Measurements from ENCODE around the gene ANKRD40CL.
"Not testable (repeated sequence)": the region's sequence is repeated elsewhere in the genome, so short reads cannot be mapped to it uniquely, and the experiment has no call there.

Gene ANKRD40CL

GRCh38 chr17:50762177-50762576 lies 5.1 kb downstream of the ANKRD40CL start:
- no peak for DNase-seq (ENCODE audit: low spot score)

- DNase-seq (ENCODE audit: low spot score), result no peak
Observed at GRCh38 chr17:50758989-50759544, 8.3 kb downstream of the ANKRD40CL start.

DNA sequence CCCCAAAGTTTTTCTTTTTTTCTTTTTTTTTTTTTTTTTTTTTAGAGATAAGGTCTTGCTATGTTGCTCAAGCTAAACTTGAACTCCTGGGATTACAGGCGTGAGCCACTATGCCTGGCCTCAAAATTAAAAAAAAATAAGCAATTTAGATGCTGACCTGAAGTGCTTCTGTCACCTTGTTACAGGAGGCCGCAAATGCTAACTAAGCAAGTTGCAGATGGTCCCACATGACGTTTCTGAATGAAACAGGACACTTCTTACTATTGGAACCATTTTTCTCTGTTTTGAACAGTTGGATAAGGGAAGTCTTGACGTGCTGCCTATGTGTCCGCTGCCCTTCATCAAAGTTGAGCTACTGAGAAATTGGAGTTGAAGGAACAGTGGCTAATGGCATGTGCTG lies 8.8 kb downstream of the ANKRD40CL start:
- no peak for DNase-seq (ENCODE audit: low spot score)

DNA sequence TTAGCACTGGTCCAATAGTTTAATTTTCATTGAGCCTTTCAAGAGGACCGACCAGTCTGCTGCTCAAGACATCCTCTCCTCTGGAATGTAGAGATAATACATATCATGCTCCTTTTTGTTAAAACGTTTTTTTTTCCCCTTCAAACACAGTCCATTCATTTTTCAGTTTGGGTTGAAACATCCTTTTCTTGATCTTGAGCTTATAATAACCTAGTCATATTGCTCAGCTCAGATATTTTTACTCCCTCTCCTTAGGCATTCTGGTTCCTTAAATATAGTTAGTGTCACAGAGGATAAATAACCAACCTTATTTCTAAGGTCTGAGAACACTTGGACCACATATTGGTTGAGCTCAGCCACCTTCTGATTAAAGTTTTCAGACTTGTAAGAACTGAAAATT lies 12.8 kb downstream of the ANKRD40CL start:
- no peak for DNase-seq (ENCODE audit: low spot score)

DNA sequence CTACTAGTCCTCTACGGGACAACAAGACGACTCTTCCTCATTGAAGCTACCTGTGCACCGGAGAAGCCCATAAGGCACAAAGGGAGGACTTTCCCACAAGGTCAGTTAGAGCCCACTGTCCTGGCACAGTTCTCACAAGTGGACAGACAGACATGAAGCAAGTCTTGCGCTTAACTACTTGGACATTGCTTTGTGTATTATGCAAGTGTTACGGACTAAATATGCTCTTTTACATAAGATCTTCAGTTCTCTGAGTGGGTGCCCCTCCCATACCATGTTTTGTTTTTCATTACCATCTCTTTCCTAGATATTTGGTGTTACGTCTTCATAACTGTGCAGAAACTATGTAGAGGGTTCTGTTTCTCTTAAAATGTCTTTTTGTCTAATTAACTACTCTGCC lies 18.1 kb downstream of the ANKRD40CL start:
- DNase-seq (ENCODE audit: low spot score), result no peak

GRCh38 chr17:50745631-50746030 lies 21.7 kb downstream of the ANKRD40CL start:
- no peak for DNase-seq (ENCODE audit: low spot score)

GRCh38 chr17:50739098-50739497 lies 28.2 kb downstream of the ANKRD40CL start:
- no peak for DNase-seq (ENCODE audit: low spot score)

- no peak for DNase-seq (ENCODE audit: low spot score)
Observed at GRCh38 chr17:50737118-50737698, 30.1 kb downstream of the ANKRD40CL start.

DNA sequence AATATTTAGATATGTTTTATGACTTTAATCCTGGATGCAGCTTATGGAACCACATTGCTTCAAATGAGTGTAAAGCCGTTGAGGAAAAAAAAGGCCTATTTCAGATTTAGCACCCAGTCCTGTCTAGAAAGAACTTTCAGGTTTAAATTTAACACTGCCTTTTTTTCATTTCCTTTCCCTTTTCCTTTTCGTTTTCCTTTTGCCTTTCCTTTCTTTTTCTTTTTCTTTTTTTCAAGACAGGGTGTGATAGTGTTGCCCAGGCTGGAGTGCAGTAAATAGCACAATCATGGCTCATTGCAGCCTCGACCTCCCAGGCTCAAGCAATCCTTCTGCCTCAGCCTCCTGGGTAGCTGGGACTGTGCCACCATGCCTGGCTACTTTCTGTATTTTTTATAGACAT lies 32.0 kb downstream of the ANKRD40CL start:
- DNase-seq (ENCODE audit: low spot score), result no peak

- no peak for DNase-seq (ENCODE audit: low spot score)
Observed at GRCh38 chr17:50731575-50732460, 35.5 kb downstream of the ANKRD40CL start.

DNA sequence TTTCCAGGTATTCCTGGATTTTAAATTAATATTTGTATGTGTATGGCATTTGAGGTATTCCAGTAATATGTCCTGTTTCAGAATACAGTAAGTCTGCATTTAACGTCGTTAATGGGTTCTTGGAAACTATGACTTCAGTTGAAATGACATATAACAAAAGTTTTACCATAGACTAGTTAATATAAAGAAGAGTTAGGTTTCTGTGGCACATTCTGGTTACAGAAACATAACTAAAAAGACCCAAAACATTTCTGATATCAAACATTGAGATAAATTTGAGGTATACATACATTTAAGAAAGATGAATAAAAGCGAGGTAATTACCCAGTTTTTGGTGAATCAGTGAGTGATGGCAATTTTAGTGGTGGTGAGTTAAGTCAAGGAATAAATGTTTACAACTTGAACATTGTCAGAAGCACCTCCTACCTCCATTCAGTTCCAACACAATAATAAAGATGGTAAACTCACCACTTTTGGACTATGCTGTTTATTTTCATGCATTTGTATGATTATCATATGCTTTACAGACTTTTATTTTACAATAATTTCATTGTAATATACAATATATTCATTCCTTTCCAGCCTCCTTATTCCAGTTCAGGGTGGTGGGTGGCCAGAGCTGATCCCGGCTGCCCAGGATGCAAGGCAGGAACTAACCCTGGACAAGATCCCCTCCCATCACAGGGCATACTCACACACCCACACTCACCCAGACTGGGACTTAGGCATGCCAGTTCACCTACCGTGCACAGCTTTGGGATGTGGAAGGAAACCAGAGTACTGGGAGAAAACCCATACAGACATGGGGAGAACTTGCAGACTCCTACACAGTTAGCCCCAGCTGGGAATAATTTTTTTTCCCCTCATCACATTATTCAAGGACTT lies 38.2 kb downstream of the ANKRD40CL start:
- no peak for DNase-seq (ENCODE audit: low spot score)

GRCh38 chr17:50728112-50728429 lies 39.2 kb downstream of the ANKRD40CL start:
- peak; percentile 20 for DNase-seq (ENCODE audit: low spot score)

DNA sequence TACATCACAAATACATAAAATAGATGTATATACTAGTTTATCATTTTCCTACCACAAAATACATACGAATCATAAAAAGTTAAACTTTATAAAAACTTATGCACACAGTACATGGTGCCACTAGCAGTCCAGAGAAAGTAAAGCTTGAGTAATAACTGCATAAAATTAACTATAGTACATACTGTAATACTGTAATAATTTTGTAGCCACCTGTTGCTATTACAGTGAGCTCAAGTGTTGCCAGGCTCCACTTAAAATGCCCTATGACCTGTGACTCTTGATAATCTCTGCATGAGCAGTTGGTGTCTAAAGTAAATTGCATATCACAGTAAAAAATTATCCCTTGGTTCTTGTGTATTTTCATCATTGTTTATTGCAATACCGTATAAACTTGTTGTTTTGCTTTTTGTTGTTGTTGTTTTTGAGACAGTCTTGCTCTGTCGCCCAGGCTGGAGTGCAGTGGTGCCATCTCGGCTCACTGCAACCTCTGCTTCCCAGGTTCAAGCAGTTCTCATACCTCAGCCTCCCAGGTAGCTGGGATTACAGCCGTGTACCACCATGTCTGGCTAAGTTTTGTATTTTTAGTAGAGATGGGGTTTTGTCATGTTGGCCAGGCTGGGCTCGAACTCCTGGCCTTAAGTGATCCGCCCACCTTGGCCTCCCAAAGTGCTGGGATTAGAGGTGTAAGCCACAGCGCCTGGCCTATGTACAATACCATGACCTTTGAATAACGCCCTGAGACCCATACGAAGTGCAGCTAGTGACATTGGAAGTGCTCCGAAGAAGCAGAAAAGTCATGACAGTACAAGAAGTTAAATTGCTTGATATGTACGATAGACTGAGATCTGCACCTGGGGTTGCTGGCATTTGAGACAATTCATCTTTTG lies 41.3 kb downstream of the ANKRD40CL start:
- no peak for DNase-seq (ENCODE audit: low spot score)

DNA sequence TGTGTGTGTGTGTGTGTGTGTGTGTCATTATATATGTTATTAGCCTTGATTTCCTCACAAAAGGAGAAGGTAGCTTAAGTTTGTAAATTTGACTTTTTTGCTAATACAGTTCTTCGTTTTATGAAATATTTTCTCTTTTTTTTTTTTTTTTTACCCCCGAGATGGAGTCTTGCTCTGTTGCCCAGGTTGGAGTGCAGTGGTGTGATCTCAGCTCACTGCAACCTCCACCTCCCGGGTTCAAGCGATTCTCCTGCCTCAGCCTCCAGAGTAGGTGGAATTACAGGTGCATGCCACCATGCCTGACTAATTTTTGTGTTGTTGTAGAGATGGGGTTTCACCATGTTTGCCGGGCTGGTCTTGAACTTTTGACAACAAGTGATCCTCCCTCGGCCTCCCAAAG lies 42.7 kb downstream of the ANKRD40CL start:
- DNase-seq (ENCODE audit: low spot score), result not testable (repeated sequence)

DNA sequence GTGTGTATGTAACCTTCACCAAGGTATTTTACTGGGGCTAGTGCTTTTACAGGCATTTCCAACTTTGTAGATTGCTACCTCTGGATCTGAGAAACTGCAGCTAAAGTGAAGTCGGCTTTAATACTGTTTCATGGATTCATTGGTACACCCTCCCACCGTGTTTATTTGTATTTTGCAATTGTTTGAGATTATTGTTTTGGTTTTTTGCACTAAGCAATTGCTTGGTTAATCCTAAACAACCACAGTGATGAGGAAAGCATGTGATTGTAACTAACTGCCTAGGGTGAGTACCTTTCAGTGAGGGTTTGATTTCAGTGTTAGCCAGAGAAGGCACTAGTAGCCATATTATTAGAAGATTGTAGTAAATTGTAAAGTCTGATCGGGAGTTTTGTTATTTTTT lies 44.6 kb downstream of the ANKRD40CL start:
- no peak for DNase-seq (ENCODE audit: low spot score)

DNA sequence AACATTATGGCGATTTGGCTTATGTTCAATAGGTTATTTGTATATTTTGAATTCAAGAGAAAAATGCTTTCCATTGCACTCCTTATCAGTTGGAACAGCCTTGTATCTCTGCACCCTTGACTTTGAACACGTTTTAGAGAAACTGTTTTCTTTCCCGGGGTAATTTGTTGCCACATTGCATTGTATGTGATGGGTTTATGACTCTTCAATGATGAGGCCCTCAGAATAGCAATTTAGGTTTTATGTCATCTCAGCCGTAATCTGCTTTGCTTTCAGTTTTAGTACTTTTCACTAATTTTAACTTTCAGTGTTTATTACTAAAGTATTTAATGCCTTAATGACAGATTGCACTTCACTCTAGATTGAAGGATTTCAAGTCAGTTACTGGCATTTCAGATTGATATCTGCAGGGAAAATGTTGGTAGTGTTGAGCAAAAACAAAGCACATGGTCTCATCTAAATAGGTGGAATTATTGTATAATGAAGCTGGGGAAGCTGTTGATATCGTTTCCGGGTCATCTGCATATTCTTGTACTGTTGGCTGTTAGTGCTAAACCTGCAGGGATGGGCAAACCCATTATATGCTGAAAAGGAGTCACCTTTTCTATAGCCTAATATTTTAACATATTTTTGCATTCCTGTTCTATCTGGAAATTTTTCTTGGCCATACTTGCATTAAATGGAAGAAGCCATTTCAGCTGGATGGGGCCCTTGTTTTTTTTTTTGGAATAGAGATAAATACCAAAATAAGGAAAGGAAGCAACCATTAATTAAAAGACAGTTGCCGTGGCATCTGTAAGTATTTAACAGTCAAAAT lies 45.9 kb downstream of the ANKRD40CL start:
- no peak for DNase-seq (ENCODE audit: low spot score)

DNA sequence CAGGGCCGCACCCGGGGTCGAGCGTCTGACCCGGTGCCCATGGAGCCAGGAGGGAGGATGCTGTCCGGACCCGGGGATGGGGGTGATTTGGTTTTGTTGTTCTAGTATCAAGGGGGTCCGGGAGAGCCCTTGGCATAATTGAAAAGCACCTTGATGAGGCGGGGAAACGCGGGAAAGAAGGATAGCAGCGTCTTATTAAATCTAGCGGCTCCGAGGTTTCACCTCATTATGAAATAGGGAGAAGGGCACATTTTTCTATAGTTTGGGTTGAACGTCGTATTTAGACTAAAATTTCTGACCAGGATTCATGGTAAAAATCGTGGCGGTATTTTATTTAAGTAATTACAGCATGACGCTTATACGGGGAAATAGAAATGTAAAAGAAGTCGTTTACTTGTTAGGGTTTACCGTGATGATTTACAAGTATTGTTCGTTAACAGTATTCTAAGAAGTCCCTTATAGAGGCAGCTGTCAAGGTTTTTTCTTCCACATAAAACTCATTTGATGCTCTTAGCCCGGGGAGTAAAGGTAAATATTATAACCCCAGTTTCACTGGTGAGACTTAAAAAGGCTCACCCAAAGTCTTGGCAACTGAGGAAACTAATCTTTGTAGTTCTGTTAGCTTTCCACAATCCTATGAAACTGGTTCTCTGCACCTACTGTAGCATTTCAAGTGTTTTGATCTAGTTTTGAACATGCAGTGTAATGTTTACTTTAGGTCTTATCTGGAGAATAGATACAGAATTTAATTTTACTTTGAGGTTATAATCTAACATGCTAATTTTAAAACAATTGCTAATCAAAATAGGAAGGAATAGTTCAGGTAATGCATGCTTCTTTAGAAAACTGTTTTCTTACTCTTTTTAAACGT lies 47.2 kb downstream of the ANKRD40CL start:
- no peak for DNase-seq (ENCODE audit: low spot score)

GRCh38 chr17:50719144-50719923 lies 48.0 kb downstream of the ANKRD40CL start, which contains the start of gene LUC7L3:
Gene LUC7L3, plus strand, starts transcription at chr17:50719603. Its CDS starts 130 bp downstream, at chr17:50719733.
- DNase-seq (ENCODE audit: low spot score), result peak; percentile 95

- DNase-seq (ENCODE audit: low spot score), result no peak
Observed at GRCh38 chr17:50715471-50715870, 51.8 kb downstream of the ANKRD40CL start.
